WTC11 (cell line): ENCODE data around the gene DSC2. TPM values are rescaled to one million over a fixed set of nuclear protein-coding genes. Genes with fewer than 3 reads are reported as not detected.

ENCODE experiments used
- ATAC-seq: fragments of 200-7000 bp; cut with Tn5 transposase; 2 replicates; pipeline ENCODE4 v1.10.0; 2021; ENCODE audit warnings: mild to moderate bottlenecking, moderate library complexity
- CTCF ChIA-PET: fragments of 300-600 bp; sonication (Branson Sonifier 250); formaldehyde crosslinking; loops from one replicate; lab custom pipeline; 2021; ENCODE audit warnings: antibody characterized with exemption; lab: Charles Lee
- POLR2A ChIA-PET: fragments of 350-600 bp; sonication (Branson Sonifier 250); formaldehyde crosslinking; loops from one replicate; lab custom pipeline; 2021; ENCODE audit warnings: antibody characterized with exemption; lab: Charles Lee
- DNase-seq: peaks from one replicate; pipeline ENCODE4 v3.0.0; 2021; ENCODE audit warnings: low spot score
- H3K27ac Mint-ChIP-seq: 2 replicates; pipeline ENCODE4 v1.8.0; 2021; ENCODE audit warnings: mixed read lengths
- H3K27me3 Mint-ChIP-seq: 2 replicates; pipeline ENCODE4 v1.8.0; 2021; ENCODE audit warnings: low read depth, mild to moderate bottlenecking, moderate library complexity, mixed read lengths
- H3K36me3 Mint-ChIP-seq: 2 replicates; pipeline ENCODE4 v1.8.0; 2021; ENCODE audit warnings: mixed read lengths
- H3K4me1 Mint-ChIP-seq: 2 replicates; pipeline ENCODE4 v1.8.0; 2022; ENCODE audit warnings: mixed read lengths
- H3K4me3 Mint-ChIP-seq: 2 replicates; pipeline ENCODE4 v1.8.0; 2021; ENCODE audit warnings: mild to moderate bottlenecking, moderate library complexity, mixed read lengths
- H3K9me3 Mint-ChIP-seq: 2 replicates; pipeline ENCODE4 v1.8.0; 2021; ENCODE audit warnings: mixed read lengths
- ARID4B ChIP-seq: sonication (generic); formaldehyde crosslinking; IDR thresholded peaks from 2 replicates; pipeline ENCODE4 v1.8.0; 2023; ENCODE audit warnings: missing genetic modification reagents, mild to moderate bottlenecking, borderline replicate concordance
- CDX4 ChIP-seq: fragments of 250-450 bp; sonication (Bioruptor Pico); IDR thresholded peaks from 2 replicates; pipeline ENCODE4 v1.9.0; 2021; ENCODE audit warnings: moderate library complexity, mild to moderate bottlenecking, inconsistent platforms, borderline replicate concordance
- CREB1 ChIP-seq: sonication (generic); formaldehyde crosslinking; IDR thresholded peaks from 2 replicates; pipeline ENCODE4 v1.8.0; 2023; ENCODE audit warnings: mild to moderate bottlenecking, missing genetic modification reagents
- ESRRA ChIP-seq: sonication (generic); formaldehyde crosslinking; IDR thresholded peaks from 2 replicates; pipeline ENCODE4 v1.8.1; 2022; ENCODE audit warnings: mild to moderate bottlenecking, missing genetic modification reagents, borderline replicate concordance
- FOXP1 ChIP-seq: sonication (generic); formaldehyde crosslinking; IDR thresholded peaks from 2 replicates; pipeline ENCODE4 v1.8.0; 2022; ENCODE audit warnings: missing genetic modification reagents, mild to moderate bottlenecking, moderate library complexity, borderline replicate concordance
- FOXP4 ChIP-seq: sonication (generic); formaldehyde crosslinking; IDR thresholded peaks from 2 replicates; pipeline ENCODE4 v1.8.0; 2022; ENCODE audit warnings: mild to moderate bottlenecking, missing genetic modification reagents
- GABPB1 ChIP-seq: sonication (generic); formaldehyde crosslinking; IDR thresholded peaks from 2 replicates; pipeline ENCODE4 v1.8.1; 2023; ENCODE audit warnings: mild to moderate bottlenecking, missing genetic modification reagents
- HMGXB4 ChIP-seq: sonication (generic); formaldehyde crosslinking; IDR thresholded peaks from 2 replicates; pipeline ENCODE4 v1.8.1; 2023; ENCODE audit warnings: mild to moderate bottlenecking, moderate library complexity, missing genetic modification reagents
- KAT7 ChIP-seq: sonication (generic); formaldehyde crosslinking; IDR thresholded peaks from 2 replicates; pipeline ENCODE4 v1.8.1; 2023; ENCODE audit warnings: missing genetic modification reagents, mild to moderate bottlenecking, borderline replicate concordance
- NR2C2 ChIP-seq: sonication (generic); formaldehyde crosslinking; IDR thresholded peaks from 2 replicates; pipeline ENCODE4 v1.8.0; 2022; ENCODE audit warnings: mild to moderate bottlenecking, missing genetic modification reagents
- NR3C1 ChIP-seq: sonication (generic); formaldehyde crosslinking; conservative IDR thresholded peaks from 2 replicates; pipeline ENCODE4 v1.8.1; 2023; ENCODE audit warnings: low read depth, mild to moderate bottlenecking, missing genetic modification reagents
- PRDM15 ChIP-seq: sonication (generic); formaldehyde crosslinking; IDR thresholded peaks from 2 replicates; pipeline ENCODE4 v1.8.0; 2022; ENCODE audit warnings: missing genetic modification reagents
- TCF7 ChIP-seq: sonication (generic); formaldehyde crosslinking; IDR thresholded peaks from 2 replicates; pipeline ENCODE4 v1.8.0; 2022; ENCODE audit warnings: mild to moderate bottlenecking, low read depth, missing genetic modification reagents, moderate library complexity
- TP53 ChIP-seq: sonication (generic); formaldehyde crosslinking; IDR thresholded peaks from 2 replicates; pipeline ENCODE4 v1.8.1; 2023; ENCODE audit warnings: mild to moderate bottlenecking, missing genetic modification reagents
- USF1 ChIP-seq: sonication (generic); formaldehyde crosslinking; IDR thresholded peaks from 2 replicates; pipeline ENCODE4 v1.8.0; 2022; ENCODE audit warnings: mild to moderate bottlenecking, missing genetic modification reagents
- ZBTB21 ChIP-seq: sonication (generic); formaldehyde crosslinking; IDR thresholded peaks from 2 replicates; pipeline ENCODE4 v1.8.1; 2023; ENCODE audit warnings: mild to moderate bottlenecking, missing genetic modification reagents, borderline replicate concordance
- ZNF121 ChIP-seq: sonication (generic); formaldehyde crosslinking; IDR thresholded peaks from 2 replicates; pipeline ENCODE4 v1.8.0; 2023; ENCODE audit warnings: missing genetic modification reagents
- ZNF219 ChIP-seq: sonication (generic); formaldehyde crosslinking; IDR thresholded peaks from 2 replicates; pipeline ENCODE4 v1.8.0; 2023; ENCODE audit warnings: missing genetic modification reagents, mild to moderate bottlenecking, borderline replicate concordance
- ZSCAN18 ChIP-seq: fragments of 250-450 bp; sonication (Bioruptor Pico); IDR thresholded peaks from 2 replicates; pipeline ENCODE4 v2.1.2; 2022; ENCODE audit warnings: mild to moderate bottlenecking, moderate library complexity
- total RNA-seq: library from RNA; stranded (reverse); gene quantifications from 3 replicates; pipeline ENCODE4 v1.2.3, GENCODE V29; 2021

DSC2 gene
- total RNA-seq, 1 experiment from 2014 or later, result 29.8 TPM

GRCh38 chr18:31101183-31102024 lies 817 bp downstream of the DSC2 start:
- peaks cover 32% of the 10 kb centered on the region for H3K4me1 Mint-ChIP-seq
- ChIA-PET CTCF (interaction anchor here (0.6 kb wide), 1 partner anchor 63 kb away, joined by 3 read pairs; no protein-coding TSS in a partner anchor), POLR2A (interaction anchor here (0.7 to 1.6 kb wide), 2 partner anchors 19 to 396 kb away, joined by 3 to 5 read pairs; no protein-coding TSS in a partner anchor)
- no peaks in the 10 kb centered on the region for H3K36me3 Mint-ChIP-seq
- no peaks in the 10 kb centered on the region for H3K27me3 Mint-ChIP-seq
- no peaks in the 10 kb centered on the region for H3K9me3 Mint-ChIP-seq
- H3K4me3 Mint-ChIP-seq, result peak overlapping the region; percentile 87
- DNase-seq (peak; percentile 73), ATAC-seq (peak; percentile 46)
- H3K27ac Mint-ChIP-seq, result peak overlapping the region; percentile 97
- TF ChIP-seq ESRRA (CRISPR knock-in tag) (peak; percentile 56; the same call in 1 of the 2 replicates), CDX4 (no peak), ARID4B (CRISPR knock-in tag) (no peak), ZNF219 (CRISPR knock-in tag) (no peak), HMGXB4 (CRISPR knock-in tag) (peak; percentile 60; the same call in 1 of the 2 replicates), NR3C1 (CRISPR knock-in tag) (0 out of 2 replicates have a peak, but pooled peaks have one; percentile 53), NR2C2 (CRISPR knock-in tag) (no peak), KAT7 (CRISPR knock-in tag) (peak; percentile 97; the same call in 1 of the 2 replicates), GABPB1 (CRISPR knock-in tag) (peak; percentile 36; the same call in 1 of the 2 replicates), TP53 (peak; percentile 41; the same call in 1 of the 2 replicates), FOXP1 (peak; percentile 77; the same call in 1 of the 2 replicates), PRDM15 (no peak), ZNF121 (no peak), ZSCAN18 (no peak), ZBTB21 (CRISPR knock-in tag) (no peak), USF1 (CRISPR knock-in tag) (peak; percentile 24; the same call in 1 of the 2 replicates), CREB1 (CRISPR knock-in tag) (no peak), TCF7 (CRISPR knock-in tag) (no peak), FOXP4 (peak; percentile 16; the same call in 1 of the 2 replicates)
